Activated CD4-positive, alpha-beta T cell treated with anti-CD3 and anti-CD28 coated beads, Interleukin-2, amount 50 U/mL, for 4 hours (primary cell): Measurements from ENCODE around the gene ANKFN1.

Experiments used
- DNase-seq, 2 experiments: peaks; one replicate each; pipeline ENCODE4 v3.0.0-alpha.2; 2020

The ANKFN1 gene

GRCh38 chr17:56144223-56144622 is 9.1 kb upstream of the ANKFN1 start:
- DNase-seq = no peak

GRCh38 chr17:56146534-56146933 is 6.7 kb upstream of the ANKFN1 start:
- DNase-seq = no peak

GRCh38 chr17:56148333-56148732 is 4.9 kb upstream of the ANKFN1 start:
- no peak for DNase-seq

- no peak for DNase-seq
Observed at GRCh38 chr17:56149266-56150036, 3.8 kb upstream of the ANKFN1 start.

GRCh38 chr17:56150649-56151048 is 2.6 kb upstream of the ANKFN1 start:
- DNase-seq = no peak

- no peak for DNase-seq
Observed at GRCh38 chr17:56157845-56158244, 4.6 kb downstream of the ANKFN1 start.

- no peak for DNase-seq
Observed at GRCh38 chr17:56158344-56158743, 5.1 kb downstream of the ANKFN1 start.

GRCh38 chr17:56158915-56159825 is 5.9 kb downstream of the ANKFN1 start:
- DNase-seq = no peak

GRCh38 chr17:56159826-56160380 is 6.6 kb downstream of the ANKFN1 start:
- DNase-seq = no peak

GRCh38 chr17:56160422-56160821 is 7.1 kb downstream of the ANKFN1 start:
- no peak for DNase-seq

- DNase-seq = no peak
Observed at GRCh38 chr17:56165072-56165641, 11.9 kb downstream of the ANKFN1 start.

GRCh38 chr17:56167491-56167890 is 14.2 kb downstream of the ANKFN1 start:
- DNase-seq = no peak

- no peak for DNase-seq
Observed at GRCh38 chr17:56169621-56170020, 16.3 kb downstream of the ANKFN1 start.

GRCh38 chr17:56171186-56171959 is 18.1 kb downstream of the ANKFN1 start:
- no peak for DNase-seq

GRCh38 chr17:56172517-56172982 is 19.3 kb downstream of the ANKFN1 start:
- no peak for DNase-seq

- DNase-seq = no peak
Observed at GRCh38 chr17:56173026-56173425, 19.8 kb downstream of the ANKFN1 start.

- DNase-seq = no peak
Observed at GRCh38 chr17:56173958-56174835, 20.9 kb downstream of the ANKFN1 start.

GRCh38 chr17:56175299-56175955 is 22.2 kb downstream of the ANKFN1 start:
- DNase-seq = no peak

- DNase-seq = no peak
Observed at GRCh38 chr17:56176091-56176490, 22.8 kb downstream of the ANKFN1 start.

GRCh38 chr17:56177361-56177760 is 24.1 kb downstream of the ANKFN1 start:
- no peak for DNase-seq

- DNase-seq = no peak
Observed at GRCh38 chr17:56178203-56178602, 24.9 kb downstream of the ANKFN1 start.
